ENCODE measurements around the gene PCDHGA9.

The PCDHGA9 gene

GRCh38 chr5:141439411-141440141 lies 37.0 kb downstream of the PCDHGA9 start:
- no peak for TF ChIP-seq CTCF (IDR thresholded peaks at IDR 0.05; ENCODE audit: borderline replicate concordance, control extremely low read depth, extremely low read depth, insufficient read depth, missing control alignments)
- in situ Hi-C loops (cut with MboI; ENCODE audit: low sequenced_read_pairs, unreplicated experiment): no loop called here
- DNase-seq (ENCODE audit: low spot score): no peak

GRCh38 chr5:141440341-141440740 lies 37.8 kb downstream of the PCDHGA9 start:
- in situ Hi-C loops (cut with MboI; ENCODE audit: low sequenced_read_pairs, unreplicated experiment): no loop called here
- no peak for TF ChIP-seq CTCF (IDR thresholded peaks at IDR 0.05; ENCODE audit: borderline replicate concordance, control extremely low read depth, extremely low read depth, insufficient read depth, missing control alignments)
- DNase-seq (ENCODE audit: low spot score): no peak

- TF ChIP-seq CTCF (IDR thresholded peaks at IDR 0.05; ENCODE audit: borderline replicate concordance, control extremely low read depth, extremely low read depth, insufficient read depth, missing control alignments): no peak
- in situ Hi-C loops (cut with MboI; ENCODE audit: low sequenced_read_pairs, unreplicated experiment): no loop called here
- no peak for DNase-seq (ENCODE audit: low spot score)
Observed at GRCh38 chr5:141441571-141442170, 39.1 kb downstream of the PCDHGA9 start.
